Ectodermal cell (in vitro differentiated cells): ENCODE data around the gene AMH.
"Not testable (repeated sequence)": the region's sequence is repeated elsewhere in the genome, so short reads cannot be mapped to it uniquely, and the experiment has no call there.

ENCODE experiments used
- H3K27ac ChIP-seq: 2 replicates; pipeline ENCODE4 v1.7.0; 2013; ENCODE audit warnings: mild to moderate bottlenecking, low read depth, low read length; ENCODE audit not compliant: insufficient read depth, poor library complexity, severe bottlenecking
- H3K27me3 ChIP-seq: 2 replicates; pipeline ENCODE4 v1.7.0; 2013; ENCODE audit warnings: mild to moderate bottlenecking, low read length; ENCODE audit not compliant: insufficient read depth, control insufficient read depth, poor library complexity, severe bottlenecking
- H3K36me3 ChIP-seq: one replicate; pipeline ENCODE4 v1.7.0; 2013; ENCODE audit warnings: low read length; ENCODE audit not compliant: control insufficient read depth, insufficient read depth
- H3K4me1 ChIP-seq: one replicate; pipeline ENCODE4 v1.7.0; 2013; ENCODE audit warnings: low read length; ENCODE audit not compliant: control insufficient read depth, insufficient read depth
- H3K4me3 ChIP-seq: 2 replicates; pipeline ENCODE4 v1.7.0; 2013; ENCODE audit warnings: low read depth, low read length, control low read depth; ENCODE audit not compliant: insufficient read depth
- H3K9me3 ChIP-seq: 2 replicates; pipeline ENCODE4 v1.7.0; 2013; ENCODE audit warnings: mild to moderate bottlenecking, low read length, moderate library complexity; ENCODE audit not compliant: control insufficient read depth
- WGBS, 2 experiments: methylation state at CpG; one replicate each; pipeline ENCODE4 v1.1.7; 2013; ENCODE audit warnings: missing lambda C conversion rate in 2 of 2; 5-methylcytosine and 5-hydroxymethylcytosine counted together

Gene AMH

GRCh38 chr19:2278459-2279158, 29.5 kb downstream of the AMH start:
- Histone ChIP-seq H3K27ac (no peak overlapping the region), H3K4me3 (no peak overlapping the region), H3K9me3 (no peaks in the 10 kb centered on the region), H3K36me3 (no peaks in the 10 kb centered on the region), H3K27me3 (peaks cover 20% of the 10 kb centered on the region), H3K4me1 (peaks cover 10% of the 10 kb centered on the region)
- WGBS, 2 experiments, result 92 to 94% methylated on average over 33 of the region's 33 CpGs

GRCh38 chr19:2280633-2281264, 31.6 kb downstream of the AMH start:
- Histone ChIP-seq H3K9me3 (no peaks in the 10 kb centered on the region), H3K27me3 (peaks cover 30% of the 10 kb centered on the region), H3K4me3 (no peak overlapping the region), H3K4me1 (peaks cover 10% of the 10 kb centered on the region), H3K36me3 (no peaks in the 10 kb centered on the region), H3K27ac (no peak overlapping the region)
- whole genome bisulfite sequencing, 2 experiments, result 81 to 82% methylated on average over 26 of the region's 26 CpGs

GRCh38 chr19:2281265-2282061, 32.3 kb downstream of the AMH start:
- peaks cover 36% of the 10 kb centered on the region for H3K27me3 ChIP-seq
- not testable (repeated sequence) for H3K27ac ChIP-seq, H3K9me3 ChIP-seq, H3K4me1 ChIP-seq, H3K36me3 ChIP-seq, H3K4me3 ChIP-seq
- WGBS, 2 experiments, result 31 to 35% methylated on average over 15 to 16 of the region's 16 CpGs

- H3K27me3 ChIP-seq, result peaks cover 44% of the 10 kb centered on the region
- H3K4me3 ChIP-seq, result no peak within 1 kb of the TSS
- no peaks in the 10 kb centered on the region for H3K36me3 ChIP-seq
- peaks cover 10% of the 10 kb centered on the region for H3K4me1 ChIP-seq
- no peak within 1 kb of the TSS for H3K27ac ChIP-seq
- WGBS, 2 experiments, result 5 to 8% methylated on average over 41 of the region's 41 CpGs
- H3K9me3 ChIP-seq, result no peaks in the 10 kb centered on the region
Measured at GRCh38 chr19:2282062-2282861, 33.1 kb downstream of the AMH start, which contains the start of gene PEAK3. Gene PEAK3 (minus strand): TSS chr19:2282175. CDS start chr19:2280931, 1,244 bp downstream.

GRCh38 chr19:2282862-2283237, 33.7 kb downstream of the AMH start:
- Histone ChIP-seq H3K4me1 (peaks cover 10% of the 10 kb centered on the region), H3K9me3 (no peaks in the 10 kb centered on the region), H3K4me3 (no peak overlapping the region), H3K27me3 (peaks cover 50% of the 10 kb centered on the region), H3K27ac (no peak overlapping the region), H3K36me3 (no peaks in the 10 kb centered on the region)
- 63 to 64% methylated on average over 11 of the region's 11 CpGs for WGBS, 2 experiments

- Histone ChIP-seq H3K36me3 (no peaks in the 10 kb centered on the region), H3K27ac (no peak overlapping the region), H3K27me3 (peaks cover 61% of the 10 kb centered on the region), H3K9me3 (no peaks in the 10 kb centered on the region), H3K4me1 (peaks cover 10% of the 10 kb centered on the region), H3K4me3 (no peak overlapping the region)
- WGBS, 2 experiments, result 90 to 93% methylated on average over 8 of the region's 8 CpGs
Measured at GRCh38 chr19:2283835-2284507, 34.8 kb downstream of the AMH start.

- Histone ChIP-seq H3K27ac (no peak overlapping the region), H3K4me3 (no peak overlapping the region), H3K9me3 (no peaks in the 10 kb centered on the region), H3K4me1 (peaks cover 15% of the 10 kb centered on the region), H3K27me3 (peaks cover 86% of the 10 kb centered on the region), H3K36me3 (no peaks in the 10 kb centered on the region)
- 88 to 89% methylated on average over 20 of the region's 20 CpGs for WGBS, 2 experiments
Measured at GRCh38 chr19:2286402-2287140, 37.4 kb downstream of the AMH start.

GRCh38 chr19:2287585-2288337, 38.6 kb downstream of the AMH start:
- 86 to 88% methylated on average over 13 of the region's 13 CpGs for WGBS, 2 experiments
- Histone ChIP-seq H3K27ac (no peak overlapping the region), H3K4me3 (no peak overlapping the region), H3K36me3 (no peaks in the 10 kb centered on the region), H3K4me1 (peaks cover 5% of the 10 kb centered on the region), H3K9me3 (no peaks in the 10 kb centered on the region), H3K27me3 (peaks cover 86% of the 10 kb centered on the region)
